Stimulated activated CD4-positive, alpha-beta T cell treated with anti-CD3 and anti-CD28 coated beads, Interleukin-12 subunit alpha, Interleukin-12 subunit beta, amount 100 ng/mL, for 4 hours (primary cell): ENCODE data around the gene ELK4.

Experiments used
- DNase-seq: peaks from one replicate; pipeline ENCODE4 v3.0.0-alpha.2; 2020

Gene ELK4

GRCh38 chr1:205579711-205580110 lies 52.1 kb downstream of the ELK4 start:
- DNase-seq, result no peak

- no peak for DNase-seq
Measured at GRCh38 chr1:205578780-205579571, 52.8 kb downstream of the ELK4 start.

DNA sequence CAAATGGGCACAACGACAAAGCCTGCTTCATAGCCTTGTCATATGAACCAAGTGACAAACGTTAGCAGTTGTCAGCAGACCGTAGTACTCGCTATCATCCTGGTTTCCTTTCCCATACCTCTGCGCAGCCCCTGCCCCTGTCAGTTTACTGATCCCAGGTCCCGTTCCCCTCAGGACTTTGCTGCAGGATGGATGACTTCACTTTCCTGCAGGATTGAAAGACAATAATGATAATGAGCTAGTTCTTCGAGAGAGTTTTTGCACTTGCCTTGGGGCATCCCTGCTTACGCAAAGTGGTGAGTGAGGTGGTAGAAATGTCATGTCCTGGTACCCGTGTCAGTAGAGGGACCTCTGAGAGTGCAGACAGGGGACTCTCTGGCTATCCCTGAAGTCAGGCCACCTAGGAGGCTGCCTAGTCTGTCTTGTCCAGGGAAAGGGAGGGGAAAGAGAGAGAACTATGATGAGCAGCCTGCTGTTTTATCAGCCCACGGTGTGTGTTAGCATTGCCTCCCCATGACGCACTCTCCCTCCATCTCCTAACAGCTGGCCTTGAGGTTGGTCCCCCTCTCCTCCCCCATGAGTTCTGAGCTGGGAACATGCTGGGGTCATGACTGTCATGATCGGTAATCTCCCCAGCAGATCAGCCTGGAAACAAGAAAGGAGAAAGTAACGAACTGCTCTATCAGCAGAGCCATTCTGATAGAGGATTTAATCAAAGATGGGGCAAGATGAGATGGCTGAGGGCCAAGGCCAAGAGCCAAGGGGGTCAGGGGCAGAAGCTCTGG lies 53.7 kb downstream of the ELK4 start:
- no peak for DNase-seq

GRCh38 chr1:205576805-205577761 lies 54.7 kb downstream of the ELK4 start:
- no peak for DNase-seq

- DNase-seq, result no peak
Measured at GRCh38 chr1:205576011-205576410, 55.8 kb downstream of the ELK4 start.

DNA sequence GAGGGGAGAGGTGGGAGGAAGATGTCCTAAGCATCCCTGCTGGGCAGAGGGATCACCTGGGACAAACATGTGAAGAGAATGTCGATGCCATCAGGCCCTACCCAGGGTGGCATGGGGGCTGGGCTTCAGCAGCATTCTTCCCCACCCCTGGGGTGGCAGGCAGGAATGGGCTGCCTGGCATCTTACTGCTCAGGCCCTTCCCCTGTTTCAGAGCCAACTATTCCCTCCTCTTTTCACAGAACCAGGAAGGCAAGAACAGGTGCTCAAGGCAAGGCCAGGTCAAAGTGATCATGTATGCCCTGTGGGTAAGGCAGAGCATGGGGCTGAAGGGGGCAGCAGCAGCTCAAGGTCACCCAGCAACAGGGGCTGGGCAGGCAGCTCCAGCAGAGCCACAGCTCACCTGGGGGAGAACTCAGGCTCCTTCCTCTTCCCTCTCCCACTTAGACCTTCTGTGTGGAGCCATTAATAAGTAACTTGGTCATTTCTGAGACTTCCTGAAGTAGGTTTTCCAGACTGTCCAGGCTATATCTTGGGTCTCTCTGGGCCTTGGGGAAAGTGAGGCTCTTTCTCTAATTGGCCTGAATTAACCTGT lies 56.4 kb downstream of the ELK4 start:
- no peak for DNase-seq

DNA sequence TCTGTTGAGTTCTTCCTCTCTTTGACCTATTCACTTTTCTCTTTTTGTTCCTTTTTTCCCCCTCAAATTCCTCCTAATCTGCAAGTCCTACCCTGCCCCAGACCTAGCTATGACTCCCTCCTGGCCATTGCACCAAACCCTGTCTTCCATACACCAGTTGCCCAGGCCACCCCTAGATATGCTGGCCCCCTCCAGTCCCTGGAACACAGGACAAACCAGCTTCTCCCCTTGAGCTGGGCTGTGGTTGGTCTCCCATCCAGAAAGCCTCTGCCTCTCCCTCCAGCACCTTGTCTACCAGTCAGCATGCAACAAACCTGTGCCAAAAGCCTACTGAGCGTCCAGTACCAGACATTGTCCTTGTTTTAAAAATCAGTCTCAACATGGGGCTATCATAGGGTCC lies 59.4 kb downstream of the ELK4 start:
- DNase-seq, result no peak

- DNase-seq, result no peak
Measured at GRCh38 chr1:205571747-205572146, 60.1 kb downstream of the ELK4 start.

DNA sequence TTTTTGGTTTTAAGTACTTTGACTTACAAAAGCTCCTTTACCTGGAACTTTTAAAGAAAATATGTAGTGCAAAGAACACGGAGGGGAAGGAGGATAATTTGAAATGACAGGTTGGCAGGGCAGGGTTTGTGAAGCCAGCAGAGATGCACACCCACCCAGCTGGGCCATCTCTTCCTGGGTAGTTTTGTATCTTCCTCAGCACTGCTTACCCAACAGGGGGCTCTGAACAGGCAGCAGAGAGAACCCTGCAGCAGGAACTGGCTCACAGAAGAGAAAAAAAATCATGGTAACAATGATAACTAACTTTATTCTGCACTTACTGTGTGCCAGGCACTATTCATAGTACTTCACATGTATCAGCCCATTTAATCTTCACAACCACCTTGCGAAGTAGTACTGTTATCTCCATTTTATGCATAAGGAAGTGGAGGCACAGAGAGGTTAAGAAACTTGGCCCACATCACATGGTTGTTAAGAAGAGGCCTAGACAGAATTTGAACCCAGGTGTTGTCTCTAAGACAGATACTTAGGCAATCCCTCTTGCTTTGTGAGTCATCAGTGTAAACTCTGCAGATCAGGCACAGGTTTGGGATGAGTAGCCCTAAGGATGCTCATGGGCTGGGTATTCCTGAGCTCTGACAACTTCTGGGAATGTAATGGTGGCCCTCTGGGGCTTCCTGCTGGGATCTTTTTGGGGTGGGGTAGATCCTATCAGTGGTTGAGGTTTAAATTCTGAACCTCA lies 60.8 kb downstream of the ELK4 start:
- DNase-seq, result no peak

DNA sequence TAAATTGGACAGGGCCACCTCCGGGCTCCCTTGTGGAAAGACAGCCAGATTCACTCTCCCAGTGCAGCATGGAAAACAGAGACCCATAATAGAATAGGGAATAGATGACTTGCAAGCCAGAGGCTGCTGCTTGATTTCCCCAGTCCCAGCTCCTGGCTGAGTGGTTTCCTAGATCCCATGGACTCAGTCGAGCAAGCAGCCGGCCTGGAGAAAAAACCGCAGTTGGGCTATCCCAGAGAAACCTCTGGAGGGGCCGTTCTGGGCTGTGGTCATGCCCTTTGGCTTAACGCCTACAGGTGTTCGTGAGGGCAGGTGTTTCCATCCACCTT lies 61.7 kb downstream of the ELK4 start:
- DNase-seq, result no peak

DNA sequence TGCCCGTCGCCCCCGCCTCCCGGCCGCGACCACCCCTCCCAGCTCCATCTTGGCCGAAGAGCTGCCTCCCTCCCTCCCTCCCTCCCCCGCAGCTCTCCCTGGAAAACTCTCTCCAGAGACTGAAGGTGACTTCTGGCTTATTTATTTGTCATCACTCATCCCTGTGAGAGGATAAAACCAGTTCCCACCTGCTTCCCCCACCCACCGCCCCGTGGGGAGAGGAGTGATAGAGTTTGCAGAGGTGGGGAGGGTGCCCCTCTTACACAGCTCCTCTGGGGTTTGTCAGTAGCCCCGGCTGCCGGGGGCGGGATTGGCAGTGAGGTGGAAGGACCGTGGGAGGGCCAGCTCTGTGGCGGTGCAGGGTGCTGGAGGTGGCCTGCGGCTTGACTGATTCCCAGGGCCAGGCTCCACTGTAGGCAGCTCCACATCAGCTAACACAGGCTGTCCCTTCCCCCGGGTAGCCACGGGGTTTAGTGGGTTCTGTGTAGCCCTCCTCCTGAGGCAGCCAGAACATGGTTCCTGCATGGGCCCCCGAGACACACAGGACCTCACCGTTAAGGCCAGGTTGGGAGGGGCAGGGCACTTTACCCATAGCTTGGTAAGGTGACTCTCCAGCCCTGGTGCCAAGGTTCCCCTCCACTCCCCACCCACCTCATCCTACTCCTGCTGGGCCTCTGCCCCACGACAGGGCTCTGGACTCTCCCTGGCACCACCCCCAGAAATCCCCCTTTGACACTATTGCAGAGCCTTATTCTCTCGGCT lies 62.2 kb downstream of the ELK4 start:
- DNase-seq, result no peak

GRCh38 chr1:205568469-205569361 lies 63.1 kb downstream of the ELK4 start:
- DNase-seq, result no peak

DNA sequence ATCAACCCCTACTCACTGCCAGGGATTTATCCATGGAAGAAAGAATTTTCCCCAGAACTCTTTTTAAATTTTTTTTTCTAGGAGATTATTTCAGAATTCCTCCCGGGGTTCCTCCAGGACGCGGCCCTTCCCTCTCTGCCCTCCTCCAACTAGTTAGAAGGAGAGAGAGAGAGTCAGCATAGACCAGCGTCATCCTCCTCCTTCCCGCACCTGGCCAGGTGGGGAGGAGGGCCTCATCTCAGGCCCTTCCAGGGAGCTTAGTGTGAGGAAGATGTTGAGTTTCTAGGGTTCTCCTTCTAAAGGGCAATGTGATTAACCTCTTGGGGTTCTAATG lies 63.7 kb downstream of the ELK4 start:
- no peak for DNase-seq

- DNase-seq, result no peak
Measured at GRCh38 chr1:205567716-205568115, 64.1 kb downstream of the ELK4 start.

- DNase-seq, result no peak
Measured at GRCh38 chr1:205565799-205566198, 66.0 kb downstream of the ELK4 start.

DNA sequence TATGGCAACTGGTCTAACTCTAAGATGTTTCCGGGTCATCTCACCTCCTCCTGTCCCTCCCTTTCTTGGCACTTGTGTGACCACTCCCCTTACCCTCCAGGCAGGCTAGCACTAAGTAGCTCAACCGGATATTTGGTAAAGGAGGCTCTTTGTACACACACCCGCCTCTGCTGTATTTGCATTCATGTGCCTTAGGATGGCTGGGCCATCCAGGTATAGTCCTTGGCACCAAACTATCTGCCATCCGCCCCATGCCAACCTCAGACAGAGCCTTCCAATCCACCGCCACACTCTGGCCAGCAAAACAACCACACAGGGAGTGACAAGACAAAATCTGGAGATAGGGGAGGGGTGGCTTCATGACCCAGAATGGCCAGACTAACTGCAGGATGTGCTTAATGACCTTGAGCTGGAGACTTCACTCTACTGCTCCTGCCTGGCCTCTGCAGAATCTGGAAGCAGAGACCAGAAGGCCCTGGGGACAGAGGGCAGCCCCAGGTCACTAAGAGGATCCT lies 67.8 kb downstream of the ELK4 start:
- no peak for DNase-seq

- DNase-seq, result no peak
Measured at GRCh38 chr1:205561501-205562203, 70.2 kb downstream of the ELK4 start.
